NCI-H146 treated with DMSO at 0.1 percent for 48 hours (cell line): Measurements from ENCODE around the gene MED12.

Experiments used
- DNase-seq: peaks from one replicate; lab custom pipeline; 2025; ENCODE audit not compliant: unreplicated experiment; lab: John Stamatoyannopoulos, UW

The MED12 gene

DNA sequence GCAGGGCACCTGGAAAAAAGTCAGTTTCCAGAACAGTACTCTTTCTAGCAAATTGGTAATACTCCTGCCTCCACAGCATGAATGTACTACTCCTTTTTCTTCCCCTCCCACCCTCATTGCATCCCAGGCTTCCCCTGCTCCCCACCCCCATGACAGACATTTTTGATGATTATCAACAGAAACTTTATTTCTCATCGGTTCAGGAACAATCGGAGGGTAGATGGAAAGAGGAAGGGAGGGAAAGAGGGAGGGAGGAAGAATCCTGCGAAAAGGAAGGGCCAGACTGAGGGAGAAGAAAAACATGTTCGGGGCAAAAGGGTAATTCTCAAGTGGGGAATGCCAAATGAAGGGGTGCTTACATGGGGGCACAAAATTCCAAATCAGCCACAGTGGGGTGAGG lies 11.2 kb upstream of the MED12 start:
- DNase-seq = no peak

DNA sequence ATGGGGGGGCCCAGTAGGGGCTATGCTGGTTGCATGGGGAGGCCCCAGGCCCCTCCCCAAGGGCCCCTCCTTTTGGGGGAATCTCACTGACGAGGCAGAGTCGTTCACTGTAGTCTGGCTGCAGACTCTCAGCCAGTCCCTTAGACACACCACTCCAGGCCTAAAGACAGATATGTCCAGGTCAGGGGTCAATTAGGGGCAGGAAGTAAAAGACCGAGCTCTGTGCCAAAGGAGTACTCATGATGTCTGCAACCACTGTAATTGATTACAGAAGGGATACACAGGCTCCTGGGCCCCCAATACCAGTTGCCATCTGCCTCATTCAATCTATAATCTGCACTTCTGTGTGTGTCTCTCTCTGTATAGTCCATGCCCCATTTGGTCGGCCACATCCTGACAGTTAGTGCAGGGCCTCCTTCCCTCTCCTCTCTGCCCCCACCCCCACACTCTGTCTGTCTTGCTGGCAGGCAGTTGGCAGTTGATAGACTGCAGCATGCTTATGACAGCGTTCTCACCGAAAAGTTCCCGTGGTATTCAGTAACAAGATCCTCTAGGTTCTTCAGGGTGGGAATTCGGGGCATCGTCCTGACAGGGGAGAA lies 10.5 kb upstream of the MED12 start:
- DNase-seq = no peak

DNA sequence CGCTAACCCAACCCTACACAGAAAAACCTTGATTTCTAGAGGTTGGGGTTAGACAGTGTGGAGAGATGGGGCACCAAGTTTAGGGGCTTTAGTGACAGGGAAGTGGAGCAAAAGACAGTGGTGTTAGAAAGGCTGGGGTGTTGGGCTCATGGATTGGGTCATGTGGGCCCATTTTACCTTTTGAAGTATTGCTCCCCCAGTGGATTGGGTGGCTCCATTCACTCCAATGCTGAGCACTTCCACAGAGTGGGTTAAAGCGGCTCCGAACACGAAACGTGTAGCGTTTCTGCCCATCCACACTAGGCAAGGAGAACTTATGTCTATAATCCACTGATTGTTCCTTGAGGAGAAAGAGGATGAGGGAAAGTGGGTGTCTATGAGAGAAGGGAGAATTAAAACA lies 9.3 kb upstream of the MED12 start:
- DNase-seq = no peak

DNA sequence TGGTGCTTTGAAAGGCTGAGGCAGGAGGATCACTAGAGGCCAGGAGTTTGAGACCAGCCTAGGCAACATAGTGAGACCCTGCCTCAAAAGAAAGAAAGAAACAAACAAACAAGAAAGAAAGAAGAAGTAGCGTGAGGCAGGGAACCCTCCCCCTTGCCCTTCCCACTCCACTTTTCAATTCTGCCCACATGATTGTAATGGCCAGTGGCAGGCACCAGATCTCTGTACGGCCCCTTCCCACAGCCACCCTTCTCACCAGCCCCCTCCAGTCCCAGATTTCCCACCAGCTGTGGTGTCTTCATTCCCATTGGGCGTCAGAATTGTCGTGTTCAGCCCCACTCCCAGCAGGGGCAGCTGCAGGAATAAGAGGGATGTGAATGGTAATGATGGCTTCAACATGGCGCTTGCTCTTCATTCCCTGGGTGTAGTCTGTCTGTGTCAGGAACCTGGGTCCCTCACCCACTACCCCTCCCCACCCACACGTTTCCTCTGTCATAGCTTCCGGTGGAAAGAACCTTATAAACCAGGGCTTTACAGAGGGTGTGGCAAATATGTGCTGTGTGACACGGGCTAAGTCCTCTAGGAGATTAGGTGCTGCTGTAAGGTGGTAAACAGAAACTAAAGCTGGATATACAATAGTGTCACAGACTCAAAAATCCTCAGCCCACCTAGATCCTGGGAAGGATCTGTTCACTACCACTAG lies 7.1 kb upstream of the MED12 start, which contains the start of gene IL2RG:
IL2RG (minus strand) TSS at position 437 of the 703 bp plus-strand sequence; CDS start at position 399, 38 bp downstream.
- no peak for DNase-seq

- no peak for DNase-seq
These were observed 6.4 kb upstream of the MED12 start for GRCh38 chrX:71111921-71112431.

DNA sequence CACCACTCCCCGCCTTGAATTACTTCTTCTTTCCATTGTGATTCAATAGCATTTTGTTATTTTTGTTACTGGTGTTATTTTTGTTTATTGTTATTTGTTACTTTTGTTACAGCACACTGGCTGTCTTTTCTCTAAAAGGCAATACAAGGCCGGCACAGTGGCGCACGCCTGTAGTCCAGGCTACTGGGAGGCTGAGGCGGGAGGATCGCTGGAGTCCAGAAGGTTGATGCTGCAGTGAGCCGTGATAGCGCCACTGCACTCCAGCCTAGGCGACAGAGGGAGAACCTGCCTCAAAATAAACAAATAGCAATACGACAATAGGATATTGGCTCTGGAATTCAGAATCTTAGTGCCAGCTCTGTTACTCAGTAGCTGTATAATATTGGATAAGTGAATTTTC lies 1.0 kb upstream of the MED12 start:
- DNase-seq = no peak

DNA sequence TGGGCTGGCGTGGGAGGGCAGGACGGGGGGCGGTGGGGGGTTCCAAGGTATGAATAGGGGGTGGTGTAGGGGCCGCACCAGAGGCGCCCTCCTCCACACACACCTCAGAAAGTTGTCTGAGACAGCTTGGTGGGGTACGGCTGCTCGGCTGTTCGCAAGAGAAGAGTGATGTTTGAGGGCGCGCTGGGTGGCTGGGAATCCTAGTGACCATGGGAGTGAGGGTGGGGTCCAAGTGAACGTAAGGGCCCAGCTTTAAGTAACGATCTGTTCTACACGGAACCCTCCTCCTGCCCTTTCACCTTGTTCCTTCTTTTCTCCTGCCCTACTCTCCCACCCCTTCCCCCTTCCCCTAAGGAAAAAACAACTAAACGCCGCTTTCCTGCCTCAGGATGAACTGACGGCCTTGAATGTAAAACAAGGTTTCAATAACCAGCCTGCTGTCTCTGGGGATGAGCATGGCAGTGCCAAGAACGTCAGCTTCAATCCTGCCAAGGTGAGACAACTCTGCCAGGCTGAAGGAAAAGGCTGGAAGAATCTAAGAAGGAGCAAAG lies 664 bp downstream of the MED12 start:
- DNase-seq = no peak

GRCh38 chrX:71128166-71128833 lies 9.9 kb downstream of the MED12 start:
- DNase-seq = no peak

DNA sequence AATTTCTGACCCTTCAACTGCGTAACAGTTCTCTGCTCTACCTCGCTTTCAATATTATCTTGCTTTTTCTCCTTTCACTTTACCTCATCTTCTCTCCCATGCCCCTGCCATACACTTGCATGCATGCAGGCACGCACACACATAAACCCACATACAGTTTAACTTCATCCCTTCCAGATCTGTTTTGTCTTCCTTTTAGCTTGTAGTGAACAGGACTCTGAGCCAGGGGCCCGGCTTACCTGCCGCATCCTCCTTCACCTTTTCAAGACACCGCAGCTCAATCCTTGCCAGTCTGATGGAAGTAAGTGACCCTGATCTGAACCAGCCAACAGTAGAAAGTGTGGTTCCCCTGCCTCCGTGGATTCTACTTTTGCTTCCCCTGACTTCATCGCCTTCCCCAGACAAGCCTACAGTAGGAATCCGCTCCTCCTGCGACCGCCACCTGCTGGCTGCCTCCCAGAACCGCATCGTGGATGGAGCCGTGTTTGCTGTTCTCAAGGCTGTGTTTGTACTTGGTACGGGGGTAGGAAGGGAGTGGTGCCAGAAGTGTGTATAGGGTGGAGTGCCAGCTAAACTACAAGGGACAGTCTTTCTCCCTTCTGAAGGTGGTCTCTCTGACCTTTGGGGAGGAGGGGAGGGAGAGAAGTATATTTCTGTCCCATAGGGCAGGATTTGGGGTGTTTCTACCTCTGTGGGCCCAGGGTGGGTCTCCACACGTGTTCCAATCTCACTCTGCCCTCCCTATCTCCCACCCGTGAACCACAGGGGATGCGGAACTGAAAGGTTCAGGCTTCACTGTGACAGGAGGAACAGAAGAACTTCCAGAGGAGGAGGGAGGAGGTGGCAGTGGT lies 10.7 kb downstream of the MED12 start:
- DNase-seq = no peak

GRCh38 chrX:71131510-71131909 lies 13.1 kb downstream of the MED12 start:
- no peak for DNase-seq

GRCh38 chrX:71140440-71140839 lies 22.0 kb downstream of the MED12 start:
- DNase-seq = no peak

DNA sequence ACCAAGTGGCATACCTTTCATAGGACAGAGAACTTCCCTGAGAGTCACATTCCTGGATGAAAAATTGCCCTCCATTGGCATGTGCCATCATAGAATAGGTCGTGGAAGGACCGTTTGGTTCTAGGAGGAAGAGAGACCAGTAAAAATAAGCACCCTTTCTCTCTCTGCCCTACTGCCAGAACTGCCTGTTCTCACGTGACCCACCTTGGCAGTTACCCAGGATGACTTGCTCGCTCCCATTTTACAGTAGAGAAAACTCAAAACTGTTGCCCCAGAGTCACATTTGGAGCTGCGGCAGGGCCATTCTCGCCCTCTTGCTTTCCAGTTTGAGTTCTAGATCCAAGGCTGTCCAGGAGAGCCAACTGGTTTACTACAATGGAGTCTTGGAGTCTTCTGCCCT lies 25.1 kb downstream of the MED12 start:
- DNase-seq = no peak

GRCh38 chrX:71144651-71145050 lies 26.3 kb downstream of the MED12 start, which contains the start of gene NLGN3:
TSS of gene NLGN3 (plus strand) at chrX:71144841. CDS start at chrX:71147750, 2,909 bp downstream.
- no peak for DNase-seq

DNA sequence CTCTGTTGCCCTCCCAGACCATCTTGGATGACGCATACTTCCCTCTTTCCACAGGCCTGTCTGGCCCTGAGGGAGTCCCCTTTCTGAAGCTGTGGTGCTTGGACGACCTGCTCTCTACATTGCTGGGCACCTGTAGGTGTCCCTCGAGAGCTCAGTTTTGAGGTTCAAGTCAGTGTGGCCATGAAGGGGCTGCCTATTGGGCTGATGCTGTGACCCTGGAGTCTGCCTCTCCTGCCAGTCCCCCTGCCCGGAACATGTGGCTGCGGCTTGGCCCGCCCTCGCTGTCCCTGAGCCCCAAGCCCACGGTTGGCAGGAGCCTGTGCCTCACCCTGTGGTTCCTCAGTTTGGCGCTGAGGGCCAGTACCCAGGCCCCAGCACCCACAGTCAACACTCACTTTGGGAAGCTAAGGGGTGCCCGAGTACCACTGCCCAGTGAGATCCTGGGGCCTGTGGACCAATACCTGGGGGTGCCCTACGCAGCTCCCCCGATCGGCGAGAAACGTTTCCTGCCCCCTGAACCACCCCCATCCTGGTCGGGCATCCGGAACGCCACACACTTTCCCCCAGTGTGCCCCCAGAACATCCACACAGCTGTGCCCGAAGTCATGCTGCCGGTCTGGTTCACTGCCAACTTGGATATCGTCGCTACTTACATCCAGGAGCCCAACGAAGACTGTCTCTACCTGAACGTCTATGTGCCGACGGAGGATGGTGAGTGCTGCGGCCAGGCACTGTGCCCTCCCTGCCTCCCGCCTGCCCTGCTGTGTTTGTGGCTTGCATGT lies 29.3 kb downstream of the MED12 start:
- no peak for DNase-seq

DNA sequence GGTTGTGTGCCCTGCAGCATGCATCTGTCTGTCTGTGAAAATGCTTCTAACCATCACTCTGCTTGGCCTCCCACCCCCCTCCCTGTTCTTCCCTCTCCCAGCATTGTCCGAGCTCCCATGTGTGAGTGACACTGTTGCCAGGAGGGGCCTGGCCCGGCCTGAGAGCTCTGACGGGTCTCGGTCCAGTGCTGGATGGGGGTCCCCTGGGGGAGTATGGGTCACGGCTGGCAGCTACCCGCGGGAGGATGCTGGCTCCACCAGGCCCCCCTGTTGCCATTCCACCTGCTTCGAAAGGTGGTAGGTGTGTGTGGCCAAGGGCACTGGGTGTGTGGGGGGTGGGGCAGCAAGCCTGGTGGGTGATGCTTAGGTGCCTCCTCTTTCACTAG lies 29.9 kb downstream of the MED12 start:
- DNase-seq = no peak

DNA sequence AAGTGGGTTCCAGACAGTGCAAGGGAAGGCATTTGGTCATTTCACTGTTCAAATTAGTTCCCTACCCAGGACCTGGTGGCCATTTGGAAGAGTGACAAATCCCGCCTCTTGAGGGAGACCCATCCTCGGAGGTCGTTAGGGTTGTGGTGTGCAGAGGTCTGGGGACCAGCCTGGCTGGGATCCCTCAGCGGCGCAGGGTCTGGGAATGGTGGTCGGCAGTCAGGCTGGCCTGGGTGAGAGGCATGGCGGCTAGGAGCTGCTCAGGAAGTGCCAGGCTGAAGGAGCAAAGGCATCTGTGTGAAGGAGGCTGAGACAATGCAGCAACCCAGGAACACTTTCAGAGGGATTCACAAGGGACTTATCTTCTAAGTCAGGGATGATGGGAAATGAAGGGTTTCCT lies 33.0 kb downstream of the MED12 start:
- DNase-seq = no peak

- DNase-seq = no peak
These were observed 35.8 kb downstream of the MED12 start for GRCh38 chrX:71154196-71154595.

GRCh38 chrX:71154641-71155040 lies 36.2 kb downstream of the MED12 start:
- DNase-seq = no peak

DNA sequence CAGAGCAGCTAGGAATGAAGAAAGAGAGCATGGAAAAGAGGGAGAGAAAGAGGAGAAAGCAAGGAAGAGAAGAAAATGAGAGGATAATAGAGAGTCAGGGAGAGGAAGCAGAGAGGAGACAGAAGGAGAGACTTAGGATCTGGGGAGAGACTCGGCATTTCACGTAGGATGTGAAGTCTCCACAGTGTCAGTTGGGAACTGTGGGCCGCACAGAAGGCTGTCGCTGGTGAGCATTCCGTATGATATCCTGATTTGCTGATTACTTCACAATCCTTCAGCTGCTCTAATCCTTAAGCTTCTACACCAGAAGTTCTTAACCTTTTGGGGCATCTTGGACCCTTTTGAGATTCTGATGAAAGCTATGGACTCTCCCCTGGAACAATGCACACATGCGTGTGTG lies 40.2 kb downstream of the MED12 start:
- no peak for DNase-seq

- no peak for DNase-seq
These were observed 40.9 kb downstream of the MED12 start for GRCh38 chrX:71159335-71159734.
